Measurements from ENCODE around the gene TMEM273.
A peak's percentile ranks its signal among the peaks of the same experiment; 100 is the strongest.
"Not testable (repeated sequence)": the region's sequence is repeated elsewhere in the genome, so short reads cannot be mapped to it uniquely, and the experiment has no call there.

The TMEM273 gene

GRCh38 chr10:49207113-49207512, 18.9 kb upstream of the TMEM273 start:
- DNase-seq (ENCODE audit: extremely low read depth in 1 of 2, low read depth in 1 of 2): no peak

- DNase-seq (ENCODE audit: extremely low read depth in 1 of 2, low read depth in 1 of 2): no peak
Measured at GRCh38 chr10:49205206-49205605, 17.0 kb upstream of the TMEM273 start.

GRCh38 chr10:49204119-49204518, 15.9 kb upstream of the TMEM273 start:
- DNase-seq (ENCODE audit: extremely low read depth in 1 of 2, low read depth in 1 of 2): no peak

GRCh38 chr10:49202266-49202665, 14.1 kb upstream of the TMEM273 start:
- no peak for DNase-seq (ENCODE audit: extremely low read depth in 1 of 2, low read depth in 1 of 2)

- no peak for DNase-seq (ENCODE audit: extremely low read depth in 1 of 2, low read depth in 1 of 2)
Measured at GRCh38 chr10:49200854-49201253, 12.7 kb upstream of the TMEM273 start.

GRCh38 chr10:49197171-49197570, 9.0 kb upstream of the TMEM273 start:
- no peak for DNase-seq (ENCODE audit: extremely low read depth in 1 of 2, low read depth in 1 of 2)

- not testable (repeated sequence) for DNase-seq (ENCODE audit: extremely low read depth in 1 of 2, low read depth in 1 of 2)
Measured at GRCh38 chr10:49195864-49196263, 7.7 kb upstream of the TMEM273 start.

- DNase-seq (ENCODE audit: extremely low read depth in 1 of 2, low read depth in 1 of 2): no peak
Measured at GRCh38 chr10:49194212-49194920, 6.2 kb upstream of the TMEM273 start.

- DNase-seq (ENCODE audit: extremely low read depth in 1 of 2, low read depth in 1 of 2): no peak
Measured at GRCh38 chr10:49191349-49191748, 3.2 kb upstream of the TMEM273 start.

GRCh38 chr10:49189422-49189821, 1.2 kb upstream of the TMEM273 start:
- no peak for DNase-seq (ENCODE audit: extremely low read depth in 1 of 2, low read depth in 1 of 2)

- no peak for DNase-seq (ENCODE audit: extremely low read depth in 1 of 2, low read depth in 1 of 2)
Measured at GRCh38 chr10:49187044-49187484, 1.1 kb downstream of the TMEM273 start.

GRCh38 chr10:49186613-49187012, 1.6 kb downstream of the TMEM273 start:
- DNase-seq (ENCODE audit: extremely low read depth in 1 of 2, low read depth in 1 of 2): no peak

- no peak for DNase-seq (ENCODE audit: extremely low read depth in 1 of 2, low read depth in 1 of 2)
Measured at GRCh38 chr10:49185213-49185612, 3.0 kb downstream of the TMEM273 start.

- DNase-seq (ENCODE audit: extremely low read depth in 1 of 2, low read depth in 1 of 2): no peak
Measured at GRCh38 chr10:49184642-49185111, 3.5 kb downstream of the TMEM273 start.

GRCh38 chr10:49183596-49184542, 4.3 kb downstream of the TMEM273 start:
- peak in 1 of 2 donors; percentile 39 for DNase-seq (ENCODE audit: extremely low read depth in 1 of 2, low read depth in 1 of 2)

GRCh38 chr10:49182776-49183175, 5.4 kb downstream of the TMEM273 start:
- no peak for DNase-seq (ENCODE audit: extremely low read depth in 1 of 2, low read depth in 1 of 2)

- DNase-seq (ENCODE audit: extremely low read depth in 1 of 2, low read depth in 1 of 2): no peak
Measured at GRCh38 chr10:49180444-49180860, 7.7 kb downstream of the TMEM273 start.

- peak in 1 of 2 donors; percentile 42 for DNase-seq (ENCODE audit: extremely low read depth in 1 of 2, low read depth in 1 of 2)
Measured at GRCh38 chr10:49179699-49180443, 8.3 kb downstream of the TMEM273 start.

GRCh38 chr10:49178489-49179471, 9.4 kb downstream of the TMEM273 start:
- DNase-seq (ENCODE audit: extremely low read depth in 1 of 2, low read depth in 1 of 2): no peak
